Measurements from ENCODE around the gene DAB2.
"Not testable (repeated sequence)": the region's sequence is repeated elsewhere in the genome, so short reads cannot be mapped to it uniquely, and the experiment has no call there.

Gene DAB2

DNA sequence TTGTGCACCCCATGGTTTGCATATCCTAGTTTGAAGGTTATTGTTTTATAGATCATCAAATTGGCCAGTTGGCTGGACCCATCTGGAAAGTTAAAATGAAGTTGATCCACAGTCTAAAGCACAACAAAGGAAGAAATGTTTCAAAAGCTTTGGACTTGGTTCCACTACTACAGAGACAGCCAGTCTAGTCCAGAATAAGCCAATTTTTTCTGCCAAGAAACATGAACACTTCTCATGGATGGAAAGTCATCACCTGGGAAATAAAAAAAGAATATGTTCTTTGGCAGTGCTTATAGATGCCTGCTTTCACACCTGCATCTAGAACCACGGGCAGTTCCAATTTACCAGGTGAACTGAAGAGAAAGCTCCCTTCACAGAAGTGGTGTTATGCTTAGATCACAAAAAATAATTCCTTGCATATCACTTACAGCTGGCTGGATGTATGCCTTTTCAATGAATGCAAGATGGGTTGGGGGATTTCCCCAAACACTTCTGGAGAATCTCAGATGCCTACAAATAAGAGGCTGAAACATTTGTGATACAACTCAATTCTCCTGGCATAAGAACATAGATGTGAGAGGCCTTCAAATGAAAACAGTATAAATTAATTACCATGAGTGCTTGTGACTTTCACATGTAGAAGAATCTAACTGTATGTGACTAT lies 87.4 kb downstream of the DAB2 start:
- Histone ChIP-seq H3K27me3 (ENCODE audit: control insufficient read depth in 5 of 5, insufficient read depth in 4 of 5, low read length in 5 of 5) (no peaks in the 10 kb centered on the region), H3K36me3 (ENCODE audit: control insufficient read depth in 5 of 5, insufficient read depth in 5 of 5, low read length in 5 of 5) (no peaks in the 10 kb centered on the region), H3K4me3 (ENCODE audit: low read depth in 1 of 5, low read length in 5 of 5) (no peak overlapping the region), H3K4me1 (ENCODE audit: control insufficient read depth in 5 of 5, insufficient read depth in 5 of 5, low read length in 5 of 5) (peaks cover 0 to 2% (median 0%) of the 10 kb centered on the region in 5 donors), H3K9ac (ENCODE audit: low read length in 5 of 5) (no peak overlapping the region), H3K27ac (ENCODE audit: low read depth, low read length) (no peak overlapping the region), H3K9me3 (ENCODE audit: control insufficient read depth in 5 of 5, low read length in 5 of 5) (no peaks in the 10 kb centered on the region)

DNA sequence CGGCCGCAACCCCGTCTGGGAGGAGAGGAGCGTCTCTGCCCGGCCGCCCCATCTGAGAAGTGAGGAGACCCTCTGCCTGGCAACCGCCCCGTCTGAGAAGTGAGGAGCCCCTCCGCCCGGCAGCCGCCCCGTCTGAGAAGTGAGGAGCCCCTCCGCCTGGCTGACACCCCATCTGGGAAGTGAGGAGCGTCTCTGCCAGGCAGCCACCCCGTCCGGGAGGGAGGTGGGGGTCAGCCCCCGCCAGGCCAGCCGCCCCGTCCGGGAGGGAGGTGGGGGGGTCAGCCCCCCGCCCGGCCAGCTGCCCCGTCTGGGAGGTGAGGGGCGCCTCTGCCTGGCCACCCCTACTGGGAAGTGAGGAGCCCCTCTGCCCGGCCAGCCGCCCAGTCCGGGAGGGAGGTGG lies 90.5 kb downstream of the DAB2 start:
- not testable (repeated sequence) for H3K27me3 ChIP-seq (ENCODE audit: control insufficient read depth in 5 of 5, insufficient read depth in 4 of 5, low read length in 5 of 5); H3K4me3 ChIP-seq (ENCODE audit: low read depth in 1 of 5, low read length in 5 of 5); H3K27ac ChIP-seq (ENCODE audit: low read depth, low read length); H3K36me3 ChIP-seq (ENCODE audit: control insufficient read depth in 5 of 5, insufficient read depth in 5 of 5, low read length in 5 of 5); H3K9ac ChIP-seq (ENCODE audit: low read length in 5 of 5); H3K9me3 ChIP-seq (ENCODE audit: control insufficient read depth in 5 of 5, low read length in 5 of 5); H3K4me1 ChIP-seq (ENCODE audit: control insufficient read depth in 5 of 5, insufficient read depth in 5 of 5, low read length in 5 of 5)

DNA sequence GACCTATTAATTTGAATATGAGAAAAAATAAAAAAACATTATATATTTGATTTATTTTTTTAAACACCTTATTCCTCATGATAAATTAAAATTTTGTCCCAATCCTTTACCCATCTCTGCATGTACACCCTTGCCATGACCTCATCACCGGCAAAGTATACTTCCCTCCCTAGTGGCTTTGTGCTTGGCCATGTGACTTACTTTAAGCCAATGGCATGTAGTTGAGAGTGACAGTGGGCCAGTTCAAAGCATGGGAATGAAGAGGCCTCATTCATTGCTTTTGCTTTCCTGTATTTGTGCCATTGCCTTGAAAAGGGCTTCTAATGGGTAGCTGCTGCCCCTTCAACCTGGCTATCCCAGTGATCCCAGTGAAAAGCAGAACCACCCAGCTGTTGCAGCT lies 91.7 kb downstream of the DAB2 start:
- Histone ChIP-seq H3K9me3 (ENCODE audit: control insufficient read depth in 5 of 5, low read length in 5 of 5) (no peaks in the 10 kb centered on the region), H3K4me1 (ENCODE audit: control insufficient read depth in 5 of 5, insufficient read depth in 5 of 5, low read length in 5 of 5) (peaks cover 0 to 8% (median 6%) of the 10 kb centered on the region in 5 donors), H3K27me3 (ENCODE audit: control insufficient read depth in 5 of 5, insufficient read depth in 4 of 5, low read length in 5 of 5) (no peaks in the 10 kb centered on the region), H3K4me3 (ENCODE audit: low read depth in 1 of 5, low read length in 5 of 5) (no peak overlapping the region), H3K9ac (ENCODE audit: low read length in 5 of 5) (no peak overlapping the region), H3K27ac (ENCODE audit: low read depth, low read length) (no peak overlapping the region), H3K36me3 (ENCODE audit: control insufficient read depth in 5 of 5, insufficient read depth in 5 of 5, low read length in 5 of 5) (no peaks in the 10 kb centered on the region)

DNA sequence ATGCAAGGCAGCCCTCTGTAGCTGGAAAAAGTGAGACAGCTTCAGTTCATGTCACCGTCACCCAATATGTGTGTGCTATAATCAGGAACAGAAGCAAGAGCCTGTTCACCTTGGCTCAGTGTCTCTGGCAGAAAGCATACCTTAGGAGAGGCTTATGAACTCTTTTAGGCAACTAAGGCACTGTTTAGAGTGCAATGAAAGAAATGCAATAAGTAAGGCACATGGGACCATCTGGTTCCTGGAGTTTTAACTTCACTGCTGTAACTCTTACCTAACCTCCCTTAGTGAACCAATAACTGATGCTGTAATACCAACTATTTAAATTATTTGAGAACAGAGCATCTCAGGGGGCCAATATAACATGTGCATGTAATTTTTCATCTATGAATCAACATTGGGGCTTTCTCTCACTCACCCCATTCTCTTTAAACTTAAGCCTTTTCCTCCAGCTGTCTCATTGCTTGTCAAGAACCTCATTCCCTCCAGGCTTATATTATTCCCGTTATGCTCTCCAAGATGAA lies 92.9 kb downstream of the DAB2 start:
- Histone ChIP-seq H3K36me3 (ENCODE audit: control insufficient read depth in 5 of 5, insufficient read depth in 5 of 5, low read length in 5 of 5) (no peaks in the 10 kb centered on the region), H3K27ac (ENCODE audit: low read depth, low read length) (no peak overlapping the region), H3K27me3 (ENCODE audit: control insufficient read depth in 5 of 5, insufficient read depth in 4 of 5, low read length in 5 of 5) (no peaks in the 10 kb centered on the region), H3K9me3 (ENCODE audit: control insufficient read depth in 5 of 5, low read length in 5 of 5) (no peaks in the 10 kb centered on the region), H3K9ac (ENCODE audit: low read length in 5 of 5) (no peak overlapping the region), H3K4me1 (ENCODE audit: control insufficient read depth in 5 of 5, insufficient read depth in 5 of 5, low read length in 5 of 5) (peaks cover 0 to 8% (median 6%) of the 10 kb centered on the region in 5 donors), H3K4me3 (ENCODE audit: low read depth in 1 of 5, low read length in 5 of 5) (no peak overlapping the region)

DNA sequence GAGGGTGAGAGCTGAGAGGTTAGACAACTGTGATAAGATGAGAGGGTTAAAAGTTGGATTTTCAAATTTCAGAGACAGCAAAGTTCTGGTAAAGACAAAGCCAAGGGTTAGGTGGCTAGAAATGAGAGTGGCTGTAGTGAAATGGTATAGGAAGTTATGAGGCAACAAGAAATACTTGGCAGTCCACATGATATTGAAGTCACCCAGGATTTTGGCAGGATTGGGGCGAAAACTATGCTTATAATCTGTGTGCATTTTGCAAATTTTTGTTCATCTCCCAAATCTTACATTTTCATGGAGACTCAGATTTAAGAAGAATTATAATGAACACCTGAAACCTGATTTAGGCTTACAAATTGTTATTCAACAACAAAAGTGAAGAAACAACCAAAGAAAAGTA lies 96.0 kb downstream of the DAB2 start:
- Histone ChIP-seq H3K4me1 (ENCODE audit: control insufficient read depth in 5 of 5, insufficient read depth in 5 of 5, low read length in 5 of 5) (peaks cover 0 to 8% (median 6%) of the 10 kb centered on the region in 5 donors), H3K9ac (ENCODE audit: low read length in 5 of 5) (no peak overlapping the region), H3K4me3 (ENCODE audit: low read depth in 1 of 5, low read length in 5 of 5) (no peak overlapping the region), H3K36me3 (ENCODE audit: control insufficient read depth in 5 of 5, insufficient read depth in 5 of 5, low read length in 5 of 5) (no peaks in the 10 kb centered on the region), H3K27me3 (ENCODE audit: control insufficient read depth in 5 of 5, insufficient read depth in 4 of 5, low read length in 5 of 5) (no peaks in the 10 kb centered on the region), H3K9me3 (ENCODE audit: control insufficient read depth in 5 of 5, low read length in 5 of 5) (no peaks in the 10 kb centered on the region), H3K27ac (ENCODE audit: low read depth, low read length) (no peak overlapping the region)

DNA sequence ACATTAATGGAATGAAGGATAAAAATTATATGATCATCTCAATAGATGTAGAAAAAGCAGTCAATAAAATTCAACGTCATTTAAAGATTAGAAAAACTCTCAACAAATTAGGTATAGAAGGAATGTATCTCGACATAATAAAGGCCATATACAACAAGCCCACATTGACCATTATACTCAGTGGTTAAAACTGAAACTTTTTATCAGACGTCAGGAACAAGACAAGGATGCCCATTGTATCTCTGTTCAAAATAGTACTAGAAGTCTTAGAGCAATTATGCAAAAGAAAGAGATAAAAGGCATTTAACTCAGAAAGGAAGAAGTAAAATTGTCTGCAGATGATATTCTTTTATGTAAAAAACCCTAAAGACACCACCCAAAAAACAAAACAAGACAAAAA lies 101.2 kb downstream of the DAB2 start:
- Histone ChIP-seq H3K4me1 (ENCODE audit: control insufficient read depth in 5 of 5, insufficient read depth in 5 of 5, low read length in 5 of 5) (no peaks in the 10 kb centered on the region), H3K27me3 (ENCODE audit: control insufficient read depth in 5 of 5, insufficient read depth in 4 of 5, low read length in 5 of 5) (no peaks in the 10 kb centered on the region), H3K9me3 (ENCODE audit: control insufficient read depth in 5 of 5, low read length in 5 of 5) (peaks cover 0 to 8% (median 4%) of the 10 kb centered on the region in 5 donors), H3K27ac (ENCODE audit: low read depth, low read length) (no peak overlapping the region), H3K36me3 (ENCODE audit: control insufficient read depth in 5 of 5, insufficient read depth in 5 of 5, low read length in 5 of 5) (no peaks in the 10 kb centered on the region), H3K4me3 (ENCODE audit: low read depth in 1 of 5, low read length in 5 of 5) (no peak overlapping the region), H3K9ac (ENCODE audit: low read length in 5 of 5) (no peak overlapping the region)
